ENCODE results near the gene KRTAP12-2. TPM values are rescaled to one million over a fixed set of nuclear protein-coding genes. Genes with fewer than 3 reads are reported as not detected.

Gene KRTAP12-2, protein sequence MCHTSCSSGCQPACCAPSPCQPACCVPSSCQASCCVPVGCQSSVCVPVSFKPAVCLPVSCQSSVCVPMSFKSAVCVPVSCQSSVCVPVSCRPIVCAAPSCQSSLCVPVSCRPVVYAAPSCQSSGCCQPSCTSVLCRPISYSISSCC
- not detected in 2 replicates for total RNA-seq

DNA sequence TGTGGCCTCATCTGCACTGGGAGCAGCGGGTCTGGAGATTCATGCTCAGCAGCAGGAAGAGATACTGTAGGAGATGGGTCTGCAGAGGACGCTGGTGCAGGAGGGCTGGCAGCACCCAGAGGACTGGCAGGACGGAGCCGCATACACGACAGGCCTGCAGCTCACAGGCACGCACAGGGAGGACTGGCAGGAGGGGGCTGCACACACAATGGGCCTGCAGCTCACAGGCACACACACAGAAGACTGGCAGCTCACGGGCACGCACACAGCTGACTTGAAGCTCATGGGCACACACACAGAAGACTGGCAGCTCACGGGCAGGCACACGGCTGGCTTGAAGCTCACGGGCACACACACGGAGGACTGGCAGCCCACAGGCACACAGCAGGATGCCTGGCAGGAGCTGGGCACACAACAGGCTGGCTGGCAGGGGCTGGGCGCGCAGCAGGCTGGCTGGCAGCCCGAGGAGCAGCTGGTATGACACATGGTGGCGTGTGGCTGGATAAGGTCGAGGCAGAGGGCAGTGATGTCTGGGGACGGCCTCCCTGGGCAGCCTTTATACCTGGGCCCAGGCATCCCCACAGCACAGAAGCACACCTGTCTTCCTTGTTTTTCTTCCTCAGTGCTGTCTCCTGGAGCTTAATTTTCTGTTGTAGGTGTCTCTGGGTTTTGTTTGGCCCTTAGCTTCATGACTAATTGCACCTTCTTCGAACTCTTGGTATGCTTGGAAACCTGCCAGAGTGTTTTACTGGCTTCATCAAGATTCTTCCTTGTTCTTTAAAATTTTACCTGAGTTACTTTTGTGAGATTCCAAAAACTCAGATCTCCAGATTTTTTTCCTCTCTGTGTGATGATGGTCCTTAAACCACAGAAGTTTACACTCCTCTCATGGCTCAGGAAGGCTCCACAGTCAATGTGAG, at the start of gene KRTAP12-2:
Gene KRTAP12-2, minus strand, starts transcription at position 527 of the 920 bp plus-strand sequence. Its CDS starts 41 bp downstream, at position 486.

DNA sequence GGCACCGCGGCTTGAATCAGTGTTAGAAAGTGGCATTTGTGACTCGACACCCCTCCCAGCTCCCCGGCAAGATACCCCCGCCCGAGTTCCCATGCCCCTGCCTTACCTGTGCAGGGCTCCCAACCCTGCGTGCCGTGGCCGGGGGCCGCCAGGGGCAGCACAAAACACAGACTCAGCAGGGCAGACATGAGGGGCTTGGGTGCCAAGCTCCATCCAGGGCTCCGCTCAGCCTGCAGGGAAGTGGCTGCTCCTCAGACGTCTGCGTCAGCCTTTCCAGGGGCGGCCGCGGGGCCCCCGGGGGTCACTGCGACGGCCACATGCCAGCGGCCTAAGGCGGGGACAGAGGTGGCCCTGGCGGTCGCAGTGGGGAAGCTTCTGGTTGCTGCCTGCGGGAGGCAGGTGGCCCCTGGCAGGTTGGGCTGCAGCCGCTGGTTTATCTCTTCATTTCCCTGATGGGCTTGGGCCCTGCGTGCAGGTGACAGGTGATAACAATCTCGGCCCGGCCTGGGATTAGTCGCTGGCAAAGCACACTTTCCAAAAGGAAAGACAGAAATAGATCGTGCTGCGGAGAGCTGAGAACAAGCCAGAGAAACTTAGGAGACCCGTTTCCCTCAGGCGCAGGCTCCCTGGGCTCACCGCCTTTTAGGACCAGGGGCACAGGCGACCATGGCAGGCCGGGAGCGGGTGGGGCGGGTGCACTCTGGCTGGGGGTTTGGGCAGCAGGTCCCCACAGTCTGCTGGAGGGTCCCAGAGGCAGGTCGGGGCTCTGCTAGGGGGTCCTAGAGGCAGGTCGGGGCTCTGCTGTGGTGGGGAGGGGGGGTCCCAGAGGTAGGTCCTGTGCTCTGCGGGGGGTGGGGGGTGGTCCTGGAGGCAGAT, 44.8 kb upstream of the KRTAP12-2 start, which contains the start of gene TSPEAR:
Gene TSPEAR, minus strand, starts transcription at position 246 of the 876 bp plus-strand sequence. Its CDS starts 58 bp downstream, at position 188.

DNA sequence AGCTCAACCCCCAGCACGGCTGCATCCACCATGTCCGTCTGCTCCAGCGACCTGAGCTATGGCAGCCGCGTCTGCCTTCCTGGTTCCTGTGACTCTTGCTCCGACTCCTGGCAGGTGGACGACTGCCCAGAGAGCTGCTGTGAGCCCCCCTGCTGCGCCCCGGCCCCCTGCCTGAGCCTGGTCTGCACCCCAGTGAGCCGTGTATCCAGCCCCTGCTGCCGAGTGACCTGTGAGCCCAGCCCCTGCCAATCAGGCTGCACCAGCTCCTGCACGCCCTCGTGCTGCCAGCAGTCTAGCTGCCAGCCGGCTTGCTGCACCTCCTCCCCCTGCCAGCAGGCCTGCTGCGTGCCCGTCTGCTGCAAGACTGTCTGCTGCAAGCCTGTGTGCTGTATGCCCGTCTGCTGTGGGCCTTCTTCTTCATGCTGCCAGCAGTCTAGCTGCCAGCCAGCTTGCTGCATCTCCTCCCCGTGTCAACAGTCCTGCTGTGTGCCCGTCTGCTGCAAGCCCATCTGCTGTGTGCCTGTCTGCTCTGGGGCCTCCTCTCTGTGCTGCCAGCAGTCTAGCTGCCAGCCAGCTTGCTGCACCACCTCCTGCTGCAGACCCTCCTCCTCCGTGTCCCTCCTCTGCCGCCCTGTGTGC, 30.6 kb upstream of the KRTAP12-2 start, which contains the start of gene KRTAP10-12:
Gene KRTAP10-12, plus strand, starts transcription at position 1 of the 639 bp plus-strand sequence. Its CDS starts 30 bp downstream, at position 31.

DNA sequence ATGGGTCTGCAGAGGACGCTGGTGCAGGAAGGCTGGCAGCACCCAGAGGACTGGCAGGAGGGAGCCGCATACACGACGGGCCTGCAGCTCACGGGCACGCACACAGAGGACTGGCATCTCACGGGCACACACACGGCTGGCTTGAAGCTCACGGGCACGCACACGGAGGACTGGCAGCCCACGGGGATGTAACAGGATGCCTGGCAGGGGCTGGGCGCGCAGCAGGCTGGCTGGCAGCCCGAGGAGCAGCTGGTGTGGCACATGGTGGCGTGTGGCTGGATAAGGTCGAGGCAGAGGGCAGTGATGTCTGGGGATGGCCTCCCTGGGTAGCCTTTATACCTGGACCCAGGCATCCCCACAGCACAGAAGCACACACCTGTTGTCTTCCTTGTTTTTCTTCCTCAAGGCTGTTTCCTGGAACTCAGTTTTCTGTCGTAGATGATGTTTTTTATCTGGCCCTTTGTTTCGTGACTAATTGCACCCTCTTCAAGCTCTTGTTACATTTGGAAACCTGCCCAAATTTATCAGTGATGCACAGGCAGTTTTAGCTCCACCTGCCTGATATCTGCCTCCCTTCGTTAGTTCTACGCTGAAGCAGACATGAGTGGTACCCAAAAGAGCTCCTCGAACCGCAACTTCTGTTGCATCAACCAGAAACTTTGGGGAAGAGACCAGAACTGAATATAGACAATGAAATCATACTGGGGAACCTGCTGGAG, 15.3 kb upstream of the KRTAP12-2 start, which contains the start of gene KRTAP12-1:
Gene KRTAP12-1, minus strand, starts transcription at position 303 of the 719 bp plus-strand sequence. Its CDS starts 40 bp downstream, at position 263.

DNA sequence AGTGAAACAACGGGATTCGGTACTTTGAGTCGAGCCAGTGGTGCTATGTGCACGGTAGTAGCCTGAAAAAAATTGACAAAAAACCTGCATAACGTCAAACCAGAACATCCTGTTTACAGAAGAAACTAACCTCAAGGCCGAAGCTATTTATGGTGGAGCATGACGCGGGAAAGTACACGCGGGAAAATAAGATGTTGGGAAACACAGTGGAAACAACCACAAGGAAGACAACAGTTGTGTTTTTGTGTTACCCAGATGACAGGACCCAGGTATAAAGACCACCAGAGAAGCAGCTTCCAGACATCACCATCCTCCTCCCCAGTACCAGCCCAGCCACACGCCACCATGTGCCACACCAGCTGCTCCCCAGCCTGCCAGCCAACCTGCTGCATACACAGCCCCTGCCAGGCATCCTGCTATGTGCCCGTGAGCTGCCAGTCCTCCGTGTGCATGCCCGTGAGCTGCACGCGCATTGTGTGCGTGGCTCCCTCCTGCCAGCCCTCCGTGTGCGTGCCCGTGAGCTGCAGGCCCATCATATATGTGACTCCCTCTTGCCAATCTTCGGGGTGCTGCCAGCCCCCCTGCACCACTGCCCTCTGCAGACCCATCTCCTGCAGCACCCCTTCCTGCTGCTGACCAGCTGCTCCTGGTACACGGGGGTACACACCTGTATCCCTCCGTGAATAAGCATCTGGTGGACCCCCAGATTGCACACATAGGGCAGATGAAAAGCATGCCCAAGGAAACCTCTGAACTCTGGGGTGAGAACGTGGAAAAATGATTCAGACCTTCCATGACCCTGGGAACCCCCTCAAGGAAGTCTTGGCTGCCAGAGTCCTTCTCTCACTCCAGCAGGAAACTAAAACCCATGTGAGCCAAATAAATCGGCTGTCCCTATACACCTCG, 8.8 kb downstream of the KRTAP12-2 start, which contains the start of gene KRTAP12-3:
Gene KRTAP12-3, plus strand, starts transcription at position 298 of the 906 bp plus-strand sequence. Its CDS starts 48 bp downstream, at position 346.

DNA sequence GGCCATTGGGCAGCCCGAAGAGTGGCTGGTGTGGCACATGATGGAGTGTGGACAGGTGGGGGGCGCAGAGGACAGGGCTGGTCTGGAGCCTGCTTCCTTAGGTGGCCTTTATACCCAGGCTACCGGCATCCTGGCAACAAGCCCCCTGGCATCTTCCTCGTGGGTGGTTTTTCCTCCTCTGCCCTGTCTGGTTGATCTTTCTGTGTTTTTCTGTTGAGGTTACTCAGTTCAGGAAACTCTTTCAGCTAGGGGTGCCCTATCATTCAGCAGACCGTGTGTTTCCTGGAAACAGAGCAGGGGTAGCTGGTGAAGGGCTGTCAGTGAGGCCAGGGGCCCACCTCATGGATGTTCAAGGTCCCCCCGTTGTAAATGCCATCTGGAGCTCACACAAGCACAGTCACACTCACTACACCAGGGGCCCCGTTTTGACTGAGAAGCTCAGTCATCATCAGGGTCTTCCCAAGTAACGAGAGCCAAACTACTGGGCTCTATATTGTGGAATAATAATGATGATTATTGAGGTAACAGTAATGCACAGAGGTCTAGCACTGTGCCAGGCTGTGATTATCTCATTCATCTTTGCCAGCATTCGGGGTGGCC, 12.1 kb downstream of the KRTAP12-2 start, which contains the start of gene KRTAP12-4:
Gene KRTAP12-4, minus strand, starts transcription at position 84 of the 600 bp plus-strand sequence. Its CDS starts 45 bp downstream, at position 39.

DNA sequence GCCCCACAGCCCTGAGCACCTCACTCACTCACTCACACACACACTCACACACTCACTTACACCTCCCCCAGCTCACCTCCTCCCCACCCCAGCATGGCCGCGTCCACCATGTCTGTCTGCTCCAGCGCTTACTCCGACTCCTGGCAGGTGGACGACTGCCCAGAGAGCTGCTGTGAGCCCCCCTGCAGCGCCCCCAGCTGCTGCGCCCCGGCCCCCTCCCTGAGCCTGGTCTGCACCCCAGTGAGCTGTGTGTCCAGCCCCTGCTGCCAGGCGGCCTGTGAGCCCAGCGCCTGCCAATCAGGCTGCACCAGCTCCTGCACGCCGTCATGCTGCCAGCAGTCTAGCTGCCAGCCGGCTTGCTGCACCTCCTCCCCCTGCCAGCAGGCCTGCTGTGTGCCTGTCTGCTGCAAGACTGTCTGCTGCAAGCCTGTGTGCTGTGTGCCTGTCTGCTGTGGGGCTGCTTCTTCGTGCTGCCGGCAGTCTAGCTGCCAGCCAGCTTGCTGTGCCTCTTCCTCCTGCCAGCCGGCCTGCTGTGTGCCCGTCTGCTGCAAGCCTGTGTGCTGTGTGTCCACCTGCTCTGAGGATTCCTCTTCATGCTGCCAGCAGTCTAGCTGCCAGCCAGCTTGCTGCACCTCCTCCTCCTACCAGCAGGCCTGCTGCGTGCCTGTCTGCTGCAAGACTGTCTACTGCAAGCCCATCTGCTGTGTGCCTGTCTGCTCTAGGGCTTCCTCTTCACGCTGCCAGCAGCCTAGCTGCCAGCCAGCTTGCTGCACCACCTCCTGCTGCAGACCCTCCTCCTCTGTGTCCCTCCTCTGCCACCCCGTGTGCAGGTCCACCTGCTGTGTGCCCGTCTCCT, 20.1 kb downstream of the KRTAP12-2 start, which contains the start of gene KRTAP10-11:
Gene KRTAP10-11, plus strand, starts transcription at position 49 of the 856 bp plus-strand sequence. Its CDS starts 45 bp downstream, at position 94.

DNA sequence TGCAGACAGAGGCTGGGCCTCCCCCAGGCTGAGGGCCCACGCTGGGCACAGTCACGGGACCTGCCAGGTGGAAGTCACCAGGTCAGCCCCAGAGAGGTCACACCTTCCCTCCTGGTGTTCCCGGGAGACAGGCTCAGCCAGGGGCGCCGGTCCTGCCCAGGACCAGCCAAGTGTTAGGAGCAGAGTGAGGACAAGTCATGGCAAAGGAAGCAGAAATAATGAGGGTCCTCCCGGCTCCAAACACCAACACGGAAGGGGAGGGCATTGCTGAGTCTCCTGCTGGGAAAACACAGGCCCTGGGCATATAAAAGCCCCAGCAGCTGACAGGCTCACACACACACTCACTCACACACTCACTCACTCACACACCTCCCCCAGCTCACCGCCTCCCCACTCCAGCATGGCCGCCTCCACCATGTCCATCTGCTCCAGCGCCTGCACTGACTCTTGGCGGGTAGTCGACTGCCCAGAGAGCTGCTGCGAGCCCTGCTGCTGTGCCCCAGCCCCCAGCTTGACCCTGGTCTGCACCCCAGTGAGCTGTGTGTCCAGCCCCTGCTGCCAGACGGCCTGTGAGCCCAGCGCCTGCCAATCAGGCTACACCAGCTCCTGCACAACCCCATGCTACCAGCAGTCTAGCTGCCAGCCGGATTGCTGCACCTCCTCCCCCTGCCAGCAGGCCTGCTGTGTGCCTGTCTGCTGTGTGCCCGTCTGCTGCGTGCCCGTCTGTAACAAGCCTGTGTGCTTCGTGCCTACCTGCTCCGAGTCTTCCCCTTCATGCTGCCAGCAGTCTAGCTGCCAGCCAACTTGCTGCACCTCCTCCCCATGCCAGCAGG, 29.5 kb downstream of the KRTAP12-2 start, which contains the start of gene KRTAP10-10:
Gene KRTAP10-10, plus strand, starts transcription at position 339 of the 833 bp plus-strand sequence. Its CDS starts 62 bp downstream, at position 401.

DNA sequence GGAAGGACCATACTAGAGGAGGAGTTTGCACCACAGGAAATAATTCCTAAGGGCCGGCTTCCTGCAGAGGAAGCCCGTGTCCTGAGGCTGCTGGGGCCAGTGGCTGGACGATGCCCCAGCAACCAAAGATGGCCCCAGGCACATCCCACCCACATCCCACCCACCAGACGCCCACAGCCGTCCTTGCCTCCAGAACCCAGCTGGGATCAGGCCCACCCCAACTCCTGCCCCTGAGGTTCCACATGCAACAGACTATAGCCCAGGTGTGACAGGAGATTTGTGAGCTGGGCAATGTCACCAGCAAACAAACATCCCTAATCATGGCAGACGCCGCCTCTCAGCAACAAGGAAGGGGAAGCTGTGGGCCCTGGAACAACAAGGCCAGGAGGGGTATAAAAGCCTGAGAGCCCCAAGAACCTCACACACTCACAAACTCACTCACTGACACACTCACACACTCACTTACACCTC, 40.0 kb downstream of the KRTAP12-2 start, which contains the start of gene KRTAP10-9:
Gene KRTAP10-9, plus strand, starts transcription at position 421 of the 471 bp plus-strand sequence. CDS start 79 bp downstream, outside the sequence.

Other genes with a start within 250 kb of the KRTAP12-2 start
- gene LRRC3, start 211.4 kb downstream of the KRTAP12-2 start, total RNA-seq: 0.33 and 0.37 TPM in 2 replicates
- not detected in 2 replicates for gene KRTAP10-1, start 126.7 kb downstream of the KRTAP12-2 start, total RNA-seq
- gene KRTAP10-2, start 115.4 kb downstream of the KRTAP12-2 start, total RNA-seq: not detected in 2 replicates
- gene KRTAP10-3, start 108.1 kb downstream of the KRTAP12-2 start, total RNA-seq: not detected in 2 replicates
- gene KRTAP10-4, start 93.2 kb downstream of the KRTAP12-2 start, total RNA-seq: not detected in 2 replicates
- not detected in 2 replicates for gene KRTAP10-5, start 86.3 kb downstream of the KRTAP12-2 start, total RNA-seq
- gene KRTAP10-6, start 74.4 kb downstream of the KRTAP12-2 start, total RNA-seq: not detected in 2 replicates
- gene KRTAP10-7, start 66.3 kb downstream of the KRTAP12-2 start, total RNA-seq: not detected in 2 replicates
- not detected in 2 replicates for gene KRTAP10-8, start 54.8 kb downstream of the KRTAP12-2 start, total RNA-seq
- gene KRTAP10-9, start 39.8 kb downstream of the KRTAP12-2 start, total RNA-seq: not detected in 2 replicates
- not detected in 2 replicates for gene KRTAP10-10, start 29.6 kb downstream of the KRTAP12-2 start, total RNA-seq
- not detected in 2 replicates for gene KRTAP10-11, start 20.5 kb downstream of the KRTAP12-2 start, total RNA-seq
- not detected in 2 replicates for gene KRTAP12-4, start 12.3 kb downstream of the KRTAP12-2 start, total RNA-seq
- gene KRTAP12-3, start 9.0 kb downstream of the KRTAP12-2 start, total RNA-seq: not detected in 2 replicates
- not detected in 2 replicates for gene KRTAP12-1, start 15.2 kb upstream of the KRTAP12-2 start, total RNA-seq
- not detected in 2 replicates for gene KRTAP10-12, start 30.2 kb upstream of the KRTAP12-2 start, total RNA-seq
- gene TSPEAR, start 44.6 kb upstream of the KRTAP12-2 start, total RNA-seq: not detected in 2 replicates
- gene UBE2G2, start 134.9 kb upstream of the KRTAP12-2 start, total RNA-seq: 56.4 and 66.0 TPM in 2 replicates
- gene SUMO3, start 151.1 kb upstream of the KRTAP12-2 start, total RNA-seq: 71.0 and 119 TPM in 2 replicates
- gene PTTG1IP, start 206.8 kb upstream of the KRTAP12-2 start, total RNA-seq: 145 and 248 TPM in 2 replicates

All from uterine smooth muscle cell (primary cell).